DOHH2 (cell line): ENCODE data around the gene FMOD.

Experiments used
- CTCF ChIP-seq: fragments of 200-600 bp; sonication (generic); IDR thresholded peaks from one replicate; pipeline ENCODE4 v1.5.1; 2014; ENCODE audit warnings: antibody characterized with exemption, mild to moderate bottlenecking, low read depth, low read length; ENCODE audit not compliant: poor library complexity, severe bottlenecking
- EZH2phosphoT487 ChIP-seq: fragments of 200-600 bp; sonication (generic); IDR thresholded peaks from 2 replicates; pipeline ENCODE4 v1.6.1; 2017; ENCODE audit warnings: borderline replicate concordance, mild to moderate bottlenecking, antibody characterized with exemption, low read length, moderate library complexity, mixed read lengths

GRCh38 chr1:203373002-203373401 lies 22.1 kb upstream of the FMOD start:
- no peak for TF ChIP-seq CTCF
- no peak for TF ChIP-seq EZH2phosphoT487
